OCI-LY3 (cell line): ENCODE measurements around the gene LIFR.

Experiments used
- H2AFZ ChIP-seq: fragments of 200-600, 300-600 bp; shearing (Covaris generic); 2 replicates; pipeline ENCODE4 v1.6.0; 2014; ENCODE audit warnings: antibody characterized with exemption, low read depth, low read length
- H3K27ac ChIP-seq: fragments of 200-600, 300-600 bp; sonication (generic); 2 replicates; pipeline ENCODE4 v1.5.1; 2014; ENCODE audit warnings: mild to moderate bottlenecking, low read length, moderate library complexity, mixed read lengths
- H3K27me3 ChIP-seq: fragments of 200-600, 300-600 bp; sonication (generic); 2 replicates; pipeline ENCODE4 v1.6.1; 2014; ENCODE audit warnings: low read depth, low read length, mixed read lengths
- H3K36me3 ChIP-seq: fragments of 200-600, 300-600 bp; sonication (generic); replicated peaks from 2 replicates; pipeline ENCODE3; 2014; ENCODE audit warnings: low read depth, low read length, mixed read lengths
- H3K4me1 ChIP-seq: fragments of 300-600, 200-600 bp; sonication (generic); 2 replicates; pipeline ENCODE4 v1.6.1; 2014; ENCODE audit warnings: low read length, mixed read lengths
- H3K4me2 ChIP-seq: fragments of 200-600, 300-600 bp; sonication (generic); 2 replicates; pipeline ENCODE4 v1.6.1; 2014; ENCODE audit warnings: low read length, mixed read lengths
- H3K4me3 ChIP-seq: fragments of 300-600, 200-600 bp; sonication (generic); 2 replicates; pipeline ENCODE4 v1.5.1; 2014; ENCODE audit warnings: antibody characterized with exemption, mild to moderate bottlenecking, low read length, moderate library complexity
- H3K79me2 ChIP-seq: fragments of 300-600, 200-600 bp; shearing (Covaris generic); 2 replicates; pipeline ENCODE4 v1.6.1; 2014; ENCODE audit warnings: mild to moderate bottlenecking, low read length, mixed read lengths
- H3K9ac ChIP-seq: fragments of 300-600, 200-600 bp; shearing (Covaris generic); 2 replicates; pipeline ENCODE4 v1.6.0; 2014; ENCODE audit warnings: mild to moderate bottlenecking, low read length, moderate library complexity
- H3K9me3 ChIP-seq: fragments of 200-600, 300-600 bp; shearing (Covaris generic); 2 replicates; pipeline ENCODE4 v1.6.1; 2014; ENCODE audit warnings: low read length, mixed read lengths; ENCODE audit not compliant: insufficient read depth
- H4K20me1 ChIP-seq: fragments of 200-600, 300-600 bp; sonication (generic); 2 replicates; pipeline ENCODE4 v1.6.1; 2016; ENCODE audit warnings: low read length, mixed read lengths; ENCODE audit not compliant: insufficient read depth
- EZH2phosphoT487 ChIP-seq: fragments of 200-600 bp; shearing (Covaris generic); IDR thresholded peaks from 2 replicates; pipeline ENCODE4 v1.6.1; 2018; ENCODE audit warnings: antibody characterized with exemption, mixed run types, low read depth
- TF ChIP-seq, protein P1 (sequence below): fragments of 200-600, 300-600 bp; sonication (generic); IDR thresholded peaks from 2 replicates; pipeline ENCODE4 v1.5.1; 2014; ENCODE audit warnings: antibody characterized with exemption, low read length, low read depth

The LIFR gene

DNA sequence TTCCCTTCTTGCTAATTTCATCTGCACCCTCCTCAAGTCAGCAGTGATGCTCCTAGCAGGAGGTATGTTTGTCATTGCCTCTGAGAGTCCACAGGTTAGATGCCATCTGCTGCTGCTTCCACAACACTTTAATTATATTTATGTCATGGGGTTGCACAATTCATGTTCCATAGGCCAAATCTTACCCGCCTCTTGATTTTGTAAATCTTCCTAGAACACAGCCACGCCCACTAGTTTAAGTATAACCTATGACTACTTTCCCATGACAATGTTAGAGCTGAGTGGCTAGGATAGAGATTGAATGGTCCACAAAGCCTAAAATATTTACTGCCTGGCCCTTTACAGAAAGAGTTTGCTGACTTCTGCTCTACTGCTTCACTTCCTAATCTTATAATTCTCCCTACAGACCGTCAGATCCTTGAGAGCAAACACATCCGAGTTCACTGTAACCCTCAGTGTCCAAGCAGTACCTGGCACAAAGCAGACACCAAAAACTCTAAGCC lies 21.1 kb downstream of the LIFR start:
- Histone ChIP-seq H3K79me2 (no peaks in the 10 kb centered on the region), H3K4me3 (no peak overlapping the region), H3K27ac (no peak overlapping the region)

GRCh38 chr5:38534156-38534453 lies 22.3 kb downstream of the LIFR start:
- H2AFZ ChIP-seq, result no peak overlapping the region
- no peak overlapping the region for H3K4me3 ChIP-seq
- H3K27me3 ChIP-seq, result peaks cover 12% of the 10 kb centered on the region; the same call in 1 of the 2 replicates
- H3K36me3 ChIP-seq, result no peaks in the 10 kb centered on the region
- no peak overlapping the region for H3K27ac ChIP-seq
- TF ChIP-seq, protein P1, sequence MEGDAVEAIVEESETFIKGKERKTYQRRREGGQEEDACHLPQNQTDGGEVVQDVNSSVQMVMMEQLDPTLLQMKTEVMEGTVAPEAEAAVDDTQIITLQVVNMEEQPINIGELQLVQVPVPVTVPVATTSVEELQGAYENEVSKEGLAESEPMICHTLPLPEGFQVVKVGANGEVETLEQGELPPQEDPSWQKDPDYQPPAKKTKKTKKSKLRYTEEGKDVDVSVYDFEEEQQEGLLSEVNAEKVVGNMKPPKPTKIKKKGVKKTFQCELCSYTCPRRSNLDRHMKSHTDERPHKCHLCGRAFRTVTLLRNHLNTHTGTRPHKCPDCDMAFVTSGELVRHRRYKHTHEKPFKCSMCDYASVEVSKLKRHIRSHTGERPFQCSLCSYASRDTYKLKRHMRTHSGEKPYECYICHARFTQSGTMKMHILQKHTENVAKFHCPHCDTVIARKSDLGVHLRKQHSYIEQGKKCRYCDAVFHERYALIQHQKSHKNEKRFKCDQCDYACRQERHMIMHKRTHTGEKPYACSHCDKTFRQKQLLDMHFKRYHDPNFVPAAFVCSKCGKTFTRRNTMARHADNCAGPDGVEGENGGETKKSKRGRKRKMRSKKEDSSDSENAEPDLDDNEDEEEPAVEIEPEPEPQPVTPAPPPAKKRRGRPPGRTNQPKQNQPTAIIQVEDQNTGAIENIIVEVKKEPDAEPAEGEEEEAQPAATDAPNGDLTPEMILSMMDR, result no peak
- no peak for TF ChIP-seq EZH2phosphoT487
- H3K4me1 ChIP-seq, result no peaks in the 10 kb centered on the region
- H3K79me2 ChIP-seq, result no peaks in the 10 kb centered on the region
- H3K4me2 ChIP-seq, result no peak overlapping the region
- no peaks in the 10 kb centered on the region for H3K9me3 ChIP-seq
- H4K20me1 ChIP-seq, result no peaks in the 10 kb centered on the region
- no peak overlapping the region for H3K9ac ChIP-seq

More for the DNA sequence above, 21.1 kb downstream of the LIFR start:
- Histone ChIP-seq H2AFZ (no peak overlapping the region), H3K4me1 (no peaks in the 10 kb centered on the region), H3K4me2 (no peak overlapping the region), H3K27me3 (peaks cover 12% of the 10 kb centered on the region; the same call in 1 of the 2 replicates), H4K20me1 (no peaks in the 10 kb centered on the region), H3K9me3 (no peaks in the 10 kb centered on the region), H3K36me3 (no peaks in the 10 kb centered on the region), H3K9ac (no peak overlapping the region)
- TF ChIP-seq EZH2phosphoT487, result no peak
- TF ChIP-seq, protein P1, result no peak

DNA sequence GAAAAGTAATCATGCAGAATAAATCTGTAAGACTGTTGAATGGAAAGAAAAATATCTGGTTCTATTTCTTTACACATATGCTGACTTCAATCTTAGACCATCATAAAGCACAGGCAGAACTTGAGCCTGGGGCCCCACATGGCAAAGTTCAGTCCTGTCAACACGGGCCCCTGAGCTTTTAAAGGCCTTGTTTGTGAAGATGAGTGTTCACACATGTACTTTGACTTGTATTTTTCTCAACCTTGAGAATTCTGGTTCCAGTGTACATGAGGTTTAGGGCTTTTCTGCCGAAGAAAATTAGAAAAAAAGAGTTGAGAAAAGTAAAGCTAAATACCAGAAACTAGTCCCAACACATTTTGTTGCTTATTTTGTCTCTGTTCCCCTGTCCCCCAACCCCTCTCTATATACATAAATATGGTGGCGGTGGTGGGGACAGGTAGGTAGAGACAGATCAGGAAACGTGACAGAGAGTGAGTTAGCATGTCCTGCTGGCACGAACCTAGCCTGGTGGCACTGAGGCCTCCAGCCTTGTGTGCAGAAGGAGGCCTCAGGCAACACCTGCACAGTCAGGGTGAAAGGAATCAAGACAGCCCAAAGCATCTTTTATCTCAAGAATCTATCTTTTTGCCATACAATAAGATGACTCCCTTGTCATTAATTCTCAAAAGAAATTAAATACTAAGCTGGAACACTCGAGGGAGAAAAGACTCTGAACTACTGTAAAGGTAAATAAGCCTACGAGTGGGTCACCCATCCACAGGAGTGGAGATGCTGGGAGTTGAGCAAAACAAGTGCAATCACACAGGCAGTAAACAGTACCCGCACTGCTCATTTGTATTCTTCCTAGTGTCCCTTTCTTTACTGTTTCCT lies 22.9 kb downstream of the LIFR start:
- no peak overlapping the region for H3K27ac ChIP-seq

DNA sequence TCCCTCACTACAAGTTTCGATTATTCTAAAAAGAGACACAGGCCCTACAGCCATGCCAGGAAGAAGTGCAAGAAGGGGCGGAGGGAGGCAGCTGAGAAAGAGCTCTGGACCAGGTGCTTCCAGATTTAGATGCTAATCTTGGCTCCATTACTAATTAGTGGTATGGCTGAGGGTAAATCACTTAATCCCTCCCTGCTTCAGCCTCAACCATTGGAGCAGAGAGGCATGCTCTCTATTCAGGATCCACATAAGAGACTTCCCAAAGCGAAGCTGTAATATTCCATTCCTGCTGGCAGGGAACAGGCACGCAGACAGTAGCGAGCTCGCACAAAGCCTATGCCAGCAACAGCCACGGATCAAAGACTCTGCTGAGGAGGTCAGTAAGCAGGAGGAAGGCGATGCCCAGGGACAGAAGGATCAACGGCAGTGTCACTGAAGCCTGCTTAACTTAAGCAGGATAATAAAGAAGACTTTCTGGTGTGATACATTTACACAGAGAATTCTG lies 24.2 kb downstream of the LIFR start:
- Histone ChIP-seq H3K9me3 (no peaks in the 10 kb centered on the region), H4K20me1 (no peaks in the 10 kb centered on the region), H3K36me3 (no peaks in the 10 kb centered on the region), H3K9ac (no peak overlapping the region), H3K27ac (no peak overlapping the region), H3K4me1 (peaks cover 4% of the 10 kb centered on the region; the same call in 1 of the 2 replicates), H3K79me2 (no peaks in the 10 kb centered on the region), H3K4me2 (no peak overlapping the region), H3K4me3 (no peak overlapping the region), H3K27me3 (0 out of 2 replicates have a peak, but pooled peaks cover 4% of the 10 kb centered on the region), H2AFZ (no peak overlapping the region)
- TF ChIP-seq, protein P1, result no peak
- TF ChIP-seq EZH2phosphoT487, result no peak

More for the DNA sequence above, 22.9 kb downstream of the LIFR start:
- no peak for TF ChIP-seq EZH2phosphoT487
- TF ChIP-seq, protein P1, result no peak
- Histone ChIP-seq H3K9me3 (no peaks in the 10 kb centered on the region), H2AFZ (no peak overlapping the region), H3K4me1 (no peaks in the 10 kb centered on the region), H3K4me2 (no peak overlapping the region), H4K20me1 (no peaks in the 10 kb centered on the region), H3K4me3 (no peak overlapping the region), H3K79me2 (no peaks in the 10 kb centered on the region), H3K36me3 (no peaks in the 10 kb centered on the region), H3K9ac (no peak overlapping the region), H3K27me3 (peaks cover 12% of the 10 kb centered on the region; the same call in 1 of the 2 replicates)
